IPS-15b (cell line): Measurements from ENCODE around the gene RPL29.

Source experiments
- H3K27me3 ChIP-seq: one replicate; pipeline ENCODE4 v1.6.1; 2013; ENCODE audit warnings: low read length; ENCODE audit not compliant: control insufficient read depth, insufficient read depth
- H3K36me3 ChIP-seq: one replicate; pipeline ENCODE4 v1.6.1; 2013; ENCODE audit warnings: low read length; ENCODE audit not compliant: control insufficient read depth, insufficient read depth
- H3K4me1 ChIP-seq: one replicate; pipeline ENCODE4 v1.6.1; 2013; ENCODE audit warnings: mild to moderate bottlenecking, low read length; ENCODE audit not compliant: control insufficient read depth, insufficient read depth
- H3K4me3 ChIP-seq: one replicate; pipeline ENCODE4 v1.5.1; 2013; ENCODE audit warnings: low read depth, low read length
- H3K9ac ChIP-seq: one replicate; pipeline ENCODE4 v1.6.1; 2013; ENCODE audit warnings: low read depth, mild to moderate bottlenecking, low read length
- H3K9me3 ChIP-seq: one replicate; pipeline ENCODE4 v1.6.1; 2013; ENCODE audit warnings: mild to moderate bottlenecking, low read length; ENCODE audit not compliant: control insufficient read depth, insufficient read depth

RPL29 gene

DNA sequence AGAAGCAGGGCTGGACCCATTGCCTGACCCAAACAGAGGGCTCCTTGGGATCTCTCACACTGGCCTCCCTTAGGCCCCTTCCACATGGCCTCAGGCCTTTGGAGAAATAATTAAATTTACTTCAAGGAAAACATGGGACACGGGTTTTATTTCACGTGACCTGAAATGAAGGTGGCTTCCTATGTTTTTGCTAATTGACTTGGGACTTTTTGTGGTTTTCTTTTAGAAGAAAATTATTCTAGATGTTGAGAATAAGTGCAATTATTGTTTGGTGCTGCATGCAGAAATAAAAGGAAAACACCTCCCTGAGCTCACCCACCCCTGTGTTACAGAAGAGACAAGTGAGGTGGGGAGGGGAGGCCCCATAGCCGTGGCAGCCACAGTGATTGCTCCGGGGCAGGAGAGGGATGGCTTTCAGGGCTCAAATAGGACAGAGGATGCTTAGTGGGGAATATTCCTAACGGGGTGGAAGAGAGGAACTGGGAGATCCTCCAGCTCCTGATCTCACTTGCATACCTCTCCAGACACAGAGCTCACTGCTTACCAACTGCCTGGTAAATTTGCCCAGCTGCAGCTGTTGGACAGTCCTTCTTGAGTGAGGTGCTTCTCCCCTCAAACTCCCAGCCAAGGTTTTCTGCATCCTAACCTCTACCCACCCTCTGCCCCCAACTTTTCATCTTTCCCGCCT is 29.2 kb upstream of the RPL29 start:
- Histone ChIP-seq H3K9ac (no peak overlapping the region), H3K36me3 (no peaks in the 10 kb centered on the region), H3K27me3 (no peaks in the 10 kb centered on the region), H3K9me3 (no peaks in the 10 kb centered on the region), H3K4me3 (no peak overlapping the region), H3K4me1 (peaks cover 5% of the 10 kb centered on the region)

DNA sequence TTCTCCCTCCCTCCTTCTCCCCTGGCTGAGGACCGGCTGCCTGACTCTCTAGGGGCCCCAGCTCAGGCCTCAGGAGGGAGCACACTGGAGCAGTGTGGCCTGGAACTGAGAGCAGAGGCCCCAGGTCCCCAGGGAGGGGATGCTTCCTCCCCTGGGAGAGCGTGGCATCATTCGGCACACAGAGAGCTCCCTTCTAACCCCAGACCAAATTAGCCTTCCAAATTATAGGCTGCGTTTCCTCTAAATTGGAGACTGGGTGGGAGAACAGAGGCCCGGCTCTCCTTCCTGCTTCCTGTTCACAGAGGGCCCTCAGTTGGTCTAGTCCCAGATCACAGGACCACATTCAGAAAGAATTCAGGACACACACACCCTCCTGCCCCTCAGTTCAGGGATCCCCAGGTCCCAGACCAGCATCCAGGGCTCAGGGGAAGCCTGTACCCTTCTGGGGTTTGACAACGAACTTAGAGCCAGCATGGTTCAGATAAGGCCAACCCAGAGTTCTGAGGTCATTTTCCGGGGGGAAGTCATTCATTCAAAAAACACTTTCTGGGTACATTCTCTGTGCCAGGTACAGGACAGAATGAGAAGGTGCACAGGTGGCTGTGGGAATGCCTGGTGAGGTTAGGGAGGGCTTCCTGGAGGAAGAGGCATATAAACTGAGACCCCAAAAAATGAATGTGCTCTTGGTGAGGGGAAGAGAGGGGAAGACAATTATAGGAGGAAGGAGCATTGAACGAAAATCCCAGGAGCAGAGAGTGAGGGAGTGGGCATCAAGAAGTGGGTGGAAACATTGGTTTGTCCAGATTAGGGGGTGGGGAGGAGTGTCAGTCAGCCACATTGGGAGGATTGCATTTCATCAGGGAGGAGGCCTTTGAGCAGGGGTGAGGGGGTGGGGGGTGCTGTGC is 28.4 kb upstream of the RPL29 start:
- Histone ChIP-seq H3K4me3 (no peak overlapping the region), H3K36me3 (no peaks in the 10 kb centered on the region), H3K27me3 (no peaks in the 10 kb centered on the region), H3K4me1 (peaks cover 5% of the 10 kb centered on the region), H3K9ac (no peak overlapping the region), H3K9me3 (no peaks in the 10 kb centered on the region)

DNA sequence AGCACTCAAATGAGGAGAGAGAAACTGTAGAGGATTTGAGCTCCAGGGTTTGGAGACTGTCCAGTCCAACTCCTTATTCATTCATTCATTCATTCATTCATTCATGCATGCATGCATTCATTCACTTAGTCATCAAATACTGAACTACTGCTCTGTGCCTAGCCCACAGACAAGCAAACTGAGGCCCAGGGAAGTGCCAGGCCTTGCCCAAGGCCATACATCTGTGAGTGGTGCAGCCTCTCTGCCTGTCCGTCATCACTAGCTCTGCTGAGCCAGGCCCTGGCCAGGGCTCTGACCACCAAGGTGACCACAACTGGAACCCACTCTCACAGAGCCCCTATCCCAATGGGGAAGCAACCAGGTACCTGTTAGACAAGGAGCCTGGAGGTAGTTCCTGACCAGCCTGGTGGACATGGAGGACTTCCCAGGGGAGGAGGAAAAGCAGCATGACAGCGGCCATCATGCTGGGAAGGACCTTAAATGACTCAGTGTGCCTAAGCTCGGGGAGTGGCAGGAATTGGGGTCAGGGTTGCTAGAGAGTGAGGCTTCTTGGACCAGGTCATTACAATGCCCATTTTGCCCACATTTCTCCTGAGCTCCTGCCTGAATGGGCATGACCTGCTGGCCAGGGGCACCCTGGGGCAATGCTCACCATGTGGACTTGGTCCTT is 27.5 kb upstream of the RPL29 start:
- no peaks in the 10 kb centered on the region for H3K36me3 ChIP-seq
- H3K9me3 ChIP-seq: no peaks in the 10 kb centered on the region
- no peak overlapping the region for H3K4me3 ChIP-seq
- H3K4me1 ChIP-seq: peaks cover 5% of the 10 kb centered on the region
- no peak overlapping the region for H3K9ac ChIP-seq
- no peaks in the 10 kb centered on the region for H3K27me3 ChIP-seq

DNA sequence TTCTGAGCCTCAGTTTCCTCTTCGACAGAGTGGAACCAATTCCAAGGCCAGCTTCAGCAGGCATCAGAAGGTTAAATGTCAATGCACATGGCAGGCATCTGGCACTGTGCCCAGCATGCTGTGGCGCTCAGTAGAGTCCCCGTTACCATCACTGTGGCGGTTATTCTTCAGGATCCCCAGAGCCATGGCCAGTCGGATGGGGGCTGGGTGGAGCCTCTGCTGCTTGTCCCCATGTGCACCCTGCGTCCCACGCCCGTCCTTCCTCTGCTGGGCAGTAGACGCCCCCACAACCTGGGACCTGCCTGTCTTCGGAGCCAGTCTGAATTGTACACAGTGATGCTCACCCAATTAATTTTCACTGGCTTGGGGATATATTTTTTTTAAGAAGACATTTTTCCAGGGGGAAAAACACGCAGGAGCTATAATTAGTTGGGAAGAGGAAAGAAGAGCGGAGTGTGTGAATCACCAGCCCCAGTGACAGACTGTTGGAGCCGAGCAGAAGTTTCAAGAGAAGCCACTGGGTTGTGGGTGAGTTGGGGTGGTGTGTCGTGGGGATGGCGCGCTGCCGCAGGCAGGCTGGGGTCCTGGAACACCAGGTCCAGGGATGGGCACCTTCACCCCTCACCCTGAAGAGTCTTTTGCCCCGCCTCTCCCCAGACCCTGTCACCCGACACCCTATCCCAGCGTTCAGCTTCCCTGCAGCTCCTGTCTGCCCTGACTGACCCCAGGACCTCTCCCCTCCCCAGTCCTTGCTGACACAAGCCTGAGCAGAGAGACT is 26.8 kb upstream of the RPL29 start:
- no peaks in the 10 kb centered on the region for H3K9me3 ChIP-seq
- H3K4me1 ChIP-seq: peaks cover 5% of the 10 kb centered on the region
- H3K9ac ChIP-seq: no peak overlapping the region
- no peaks in the 10 kb centered on the region for H3K36me3 ChIP-seq
- no peak overlapping the region for H3K4me3 ChIP-seq
- no peaks in the 10 kb centered on the region for H3K27me3 ChIP-seq

- Histone ChIP-seq H3K4me3 (no peak overlapping the region), H3K36me3 (no peaks in the 10 kb centered on the region), H3K4me1 (peaks cover 5% of the 10 kb centered on the region), H3K9ac (no peak overlapping the region), H3K27me3 (no peaks in the 10 kb centered on the region), H3K9me3 (no peaks in the 10 kb centered on the region)
These were observed 26.0 kb upstream of the RPL29 start for GRCh38 chr3:52021489-52022268.

DNA sequence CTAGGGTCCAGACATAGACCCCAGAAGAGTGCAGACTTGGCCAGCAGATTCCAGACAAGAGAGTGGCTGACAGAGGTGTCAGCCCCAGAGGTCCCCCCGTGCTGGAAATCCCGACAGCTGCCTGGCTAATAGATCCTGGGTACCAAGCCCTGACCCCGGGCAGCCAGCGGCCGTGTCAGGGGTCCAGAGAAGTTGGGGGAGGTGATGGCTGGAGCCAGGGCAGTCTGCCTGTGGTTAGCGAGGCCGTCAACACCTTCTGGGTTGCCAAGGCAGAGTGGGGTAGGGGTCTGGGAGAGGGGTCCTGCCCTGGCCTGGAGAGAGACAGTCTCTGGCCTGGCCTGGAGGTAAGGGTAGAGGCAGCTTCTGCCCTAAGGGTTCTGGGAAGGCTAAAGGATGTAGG is 25.1 kb upstream of the RPL29 start:
- H3K4me3 ChIP-seq: no peak overlapping the region
- H3K9me3 ChIP-seq: no peaks in the 10 kb centered on the region
- no peak overlapping the region for H3K9ac ChIP-seq
- no peaks in the 10 kb centered on the region for H3K27me3 ChIP-seq
- H3K36me3 ChIP-seq: no peaks in the 10 kb centered on the region
- peaks cover 5% of the 10 kb centered on the region for H3K4me1 ChIP-seq

DNA sequence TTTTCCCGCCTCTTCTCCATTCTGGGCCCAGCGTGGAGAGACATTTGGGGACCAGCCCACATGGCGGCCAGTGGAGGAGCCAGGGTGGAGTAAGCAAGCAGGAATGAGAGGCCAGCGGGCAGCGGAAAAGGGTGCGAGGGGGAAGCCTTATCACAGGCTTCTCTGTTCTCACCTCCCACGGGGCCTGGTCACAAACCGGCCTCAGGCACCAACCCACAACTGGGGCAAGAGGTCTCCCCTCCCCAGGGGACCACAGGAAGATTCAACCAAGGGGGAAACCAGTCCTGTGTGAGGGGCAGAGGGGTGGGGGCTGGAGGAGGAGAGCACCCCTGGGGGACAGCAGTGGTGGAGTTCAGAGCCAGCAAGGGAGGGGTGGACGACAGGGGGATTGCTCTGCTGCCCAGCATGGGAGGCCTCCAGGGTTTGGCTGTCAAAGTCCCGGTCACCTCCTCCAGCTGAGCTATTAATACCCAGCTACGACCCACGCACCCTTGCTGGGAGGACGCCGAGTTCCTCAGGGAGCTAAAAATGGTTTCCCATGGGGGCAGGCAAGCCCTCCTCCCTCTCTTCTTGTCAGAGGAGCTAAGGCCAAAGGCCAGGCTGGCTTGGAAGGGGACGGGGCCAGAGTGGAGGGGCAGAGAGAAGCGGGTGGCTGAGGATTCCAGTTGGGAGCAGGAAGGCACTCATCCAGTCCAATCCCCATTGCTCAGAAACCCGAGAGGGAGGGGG is 23.8 kb upstream of the RPL29 start:
- Histone ChIP-seq H3K27me3 (no peaks in the 10 kb centered on the region), H3K4me1 (peaks cover 5% of the 10 kb centered on the region), H3K9me3 (no peaks in the 10 kb centered on the region), H3K36me3 (no peaks in the 10 kb centered on the region), H3K9ac (no peak overlapping the region), H3K4me3 (no peak overlapping the region)

- H3K27me3 ChIP-seq: no peaks in the 10 kb centered on the region
- no peak overlapping the region for H3K9ac ChIP-seq
- no peaks in the 10 kb centered on the region for H3K36me3 ChIP-seq
- no peak overlapping the region for H3K4me3 ChIP-seq
- peaks cover 5% of the 10 kb centered on the region for H3K4me1 ChIP-seq
- no peaks in the 10 kb centered on the region for H3K9me3 ChIP-seq
These were observed 22.8 kb upstream of the RPL29 start for GRCh38 chr3:52018319-52019000.

GRCh38 chr3:52017586-52017985 is 21.9 kb upstream of the RPL29 start:
- H3K27me3 ChIP-seq: no peaks in the 10 kb centered on the region
- no peaks in the 10 kb centered on the region for H3K4me1 ChIP-seq
- no peaks in the 10 kb centered on the region for H3K9me3 ChIP-seq
- no peak overlapping the region for H3K4me3 ChIP-seq
- H3K36me3 ChIP-seq: no peaks in the 10 kb centered on the region
- no peak overlapping the region for H3K9ac ChIP-seq
